ENCODE measurements around the gene GAL3ST1. TPM values are rescaled to one million over a fixed set of nuclear protein-coding genes. Genes with fewer than 3 reads are reported as not detected.

Gene GAL3ST1, protein sequence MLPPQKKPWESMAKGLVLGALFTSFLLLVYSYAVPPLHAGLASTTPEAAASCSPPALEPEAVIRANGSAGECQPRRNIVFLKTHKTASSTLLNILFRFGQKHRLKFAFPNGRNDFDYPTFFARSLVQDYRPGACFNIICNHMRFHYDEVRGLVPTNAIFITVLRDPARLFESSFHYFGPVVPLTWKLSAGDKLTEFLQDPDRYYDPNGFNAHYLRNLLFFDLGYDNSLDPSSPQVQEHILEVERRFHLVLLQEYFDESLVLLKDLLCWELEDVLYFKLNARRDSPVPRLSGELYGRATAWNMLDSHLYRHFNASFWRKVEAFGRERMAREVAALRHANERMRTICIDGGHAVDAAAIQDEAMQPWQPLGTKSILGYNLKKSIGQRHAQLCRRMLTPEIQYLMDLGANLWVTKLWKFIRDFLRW
- polyA plus RNA-seq: 0.15 TPM in 1 of 2 replicates, not detected in the other

GRCh38 chr22:30574095-30574981 is at the start of gene GAL3ST1:
Gene GAL3ST1, minus strand, starts transcription at chr22:30574665. Its CDS starts 17,273 bp downstream, at chr22:30557392.

GRCh38 chr22:30606455-30607299 is 32.2 kb upstream of the GAL3ST1 start, which contains the start of gene TCN2:
Gene TCN2, plus strand, starts transcription at chr22:30607174. Its CDS starts 158 bp downstream, at chr22:30607332.

DNA sequence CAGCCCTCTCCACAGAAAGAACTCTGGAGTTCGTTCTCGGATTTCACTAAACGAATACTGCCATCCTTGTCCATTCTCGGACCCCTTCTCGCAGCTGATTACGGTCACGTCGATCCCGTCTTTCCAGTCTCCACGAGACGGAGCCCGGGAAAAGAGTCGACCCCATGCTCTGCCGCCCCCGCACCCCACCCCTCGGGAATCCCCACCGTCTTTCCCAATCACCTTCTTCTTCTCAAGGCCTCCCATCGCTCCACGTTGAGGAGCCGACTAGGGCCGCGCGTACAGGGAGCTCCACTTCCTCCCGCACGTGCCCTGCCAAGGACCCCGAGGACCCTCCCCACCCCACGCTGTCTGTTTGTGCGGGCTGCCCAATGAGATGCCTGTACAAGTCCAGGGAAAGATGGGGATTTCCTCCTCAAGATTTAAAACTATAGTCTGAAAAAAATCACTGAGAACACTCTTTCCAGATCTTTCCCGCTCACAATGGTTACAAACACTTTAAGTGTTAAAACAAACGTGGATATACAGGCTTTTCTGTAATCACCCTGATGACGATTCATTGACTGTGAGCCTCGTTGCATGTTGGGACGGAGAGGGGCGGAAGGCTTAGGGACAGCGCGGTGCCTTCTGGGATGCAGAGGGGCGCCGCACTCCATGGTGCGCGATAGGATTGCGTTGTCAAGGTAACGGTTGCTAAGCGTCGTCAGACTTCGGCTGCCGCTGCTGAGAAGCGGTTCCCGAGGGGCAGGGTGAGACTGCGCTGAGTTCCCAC is 17.3 kb upstream of the GAL3ST1 start, which contains the start of gene PES1:
Gene PES1 (minus strand): TSS at position 323 of the 772 bp plus-strand sequence. CDS start 77 bp downstream, at position 246.

GRCh38 chr22:30546616-30547015 is 27.8 kb downstream of the GAL3ST1 start, which contains the start of gene SEC14L6:
Gene SEC14L6, minus strand, starts transcription at chr22:30546741. Its CDS starts 59 bp downstream, at chr22:30546682.

Other genes starting within 250 kb of the GAL3ST1 start
- gene TBC1D10A, start 247.7 kb downstream of the GAL3ST1 start, polyA plus RNA-seq: 0.78 and 1.1 TPM in 2 replicates
- gene SF3A1, start 217.8 kb downstream of the GAL3ST1 start, polyA plus RNA-seq: 13.3 and 17.2 TPM in 2 replicates
- gene CCDC157, start 217.7 kb downstream of the GAL3ST1 start, polyA plus RNA-seq: 0.73 and 1.6 TPM in 2 replicates
- 0.75 and 2.5 TPM in 2 replicates for gene RNF215, start 187.3 kb downstream of the GAL3ST1 start, polyA plus RNA-seq
- 1.5 TPM in 1 of 2 replicates, not detected in the other for gene SEC14L2, start 177.6 kb downstream of the GAL3ST1 start, polyA plus RNA-seq
- gene MTFP1, start 148.9 kb downstream of the GAL3ST1 start, polyA plus RNA-seq: 1.9 and 5.8 TPM in 2 replicates
- gene SEC14L3, start 102.6 kb downstream of the GAL3ST1 start, polyA plus RNA-seq: not detected in 2 replicates
- not detected in 2 replicates for gene SEC14L4, start 69.0 kb downstream of the GAL3ST1 start, polyA plus RNA-seq
- gene SEC14L6, start 27.9 kb downstream of the GAL3ST1 start, polyA plus RNA-seq: 0.90 and 1.4 TPM in 2 replicates
- gene PES1, start 17.2 kb upstream of the GAL3ST1 start, polyA plus RNA-seq: 7.2 and 10.3 TPM in 2 replicates
- 1.4 and 5.3 TPM in 2 replicates for gene TCN2, start 32.5 kb upstream of the GAL3ST1 start, polyA plus RNA-seq
- gene SLC35E4, start 61.1 kb upstream of the GAL3ST1 start, polyA plus RNA-seq: 3.1 and 3.6 TPM in 2 replicates
- gene DUSP18, start 93.2 kb upstream of the GAL3ST1 start, polyA plus RNA-seq: 5.0 and 8.8 TPM in 2 replicates
- 9.6 and 13.5 TPM in 2 replicates for gene OSBP2, start 120.2 kb upstream of the GAL3ST1 start, polyA plus RNA-seq